Right kidney (tissue), 1 donor: ENCODE results near the gene ERLEC1.
"Not testable (repeated sequence)": the region's sequence is repeated elsewhere in the genome, so short reads cannot be mapped to it uniquely, and the experiment has no call there.

Source experiments
- DNase-seq: peaks from one replicate; pipeline ENCODE4 v3.0.0-alpha.2; 2016

The ERLEC1 gene

DNA sequence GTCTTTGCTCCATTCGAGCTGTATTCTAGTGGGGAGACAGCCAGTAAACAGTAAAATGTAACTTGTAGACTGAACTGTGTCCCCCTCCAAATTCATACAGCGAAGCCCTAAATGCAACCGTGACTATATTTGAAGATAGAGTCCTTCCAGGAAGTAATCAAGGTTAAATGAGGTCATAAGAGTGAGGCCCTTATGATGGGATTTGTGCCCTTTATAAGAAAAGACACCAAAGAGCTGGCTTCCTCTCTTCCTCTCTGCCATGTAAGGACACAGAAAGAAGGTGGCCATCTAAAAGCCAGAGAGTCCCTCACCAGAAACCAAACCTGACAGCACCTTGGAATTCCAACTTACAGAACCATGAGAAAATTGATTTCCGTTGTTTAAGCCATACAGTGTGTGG is 41.5 kb downstream of the ERLEC1 start:
- DNase-seq: no peak

DNA sequence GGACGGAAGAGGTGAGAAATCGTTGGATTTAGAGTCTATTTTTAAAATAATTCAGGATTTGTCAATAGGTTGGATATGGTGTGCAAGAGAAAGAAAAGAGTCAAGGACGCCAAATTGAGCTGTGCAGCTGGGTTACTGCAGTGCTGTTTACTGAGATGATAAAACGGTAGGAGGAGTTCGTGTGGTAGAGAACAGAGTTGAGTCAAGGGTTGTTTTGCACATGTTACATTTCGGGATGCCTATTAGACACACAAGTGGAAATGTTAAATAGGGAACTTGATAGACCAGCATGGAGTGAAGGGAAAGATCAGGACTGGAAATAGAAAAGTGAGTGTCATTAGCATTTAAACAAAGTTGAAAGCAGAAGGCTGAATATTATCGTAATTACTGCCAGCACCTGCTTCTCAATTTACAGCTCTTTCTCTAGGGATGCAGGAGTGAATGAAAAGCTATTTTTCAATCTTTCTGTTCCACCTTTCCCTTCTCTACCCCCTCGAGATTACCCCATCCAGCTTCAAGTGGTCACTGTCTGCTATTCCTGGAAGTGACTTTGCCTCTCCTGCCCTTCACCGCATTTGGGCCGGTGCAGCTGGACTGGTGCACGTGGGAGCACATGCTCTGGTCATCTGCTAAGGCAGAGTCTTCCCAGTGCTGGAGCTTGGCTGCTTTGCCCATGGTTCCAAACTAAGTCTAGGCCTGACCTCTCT is 42.6 kb downstream of the ERLEC1 start:
- DNase-seq: no peak

DNA sequence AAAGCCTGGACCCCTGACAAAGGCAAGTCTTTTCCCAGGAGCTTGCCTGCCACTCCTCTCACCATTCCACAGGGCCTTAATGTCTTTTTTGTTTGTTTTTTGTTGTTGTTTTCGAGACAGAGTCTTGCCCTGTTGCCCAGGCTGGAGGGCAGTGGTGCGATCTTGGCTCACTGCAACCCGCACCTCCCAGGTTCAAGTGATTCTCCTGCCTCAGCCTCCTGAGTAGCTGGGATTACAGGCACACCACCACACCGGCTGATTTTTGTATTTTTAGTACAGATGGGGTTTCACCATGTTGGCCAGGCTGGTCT is 43.1 kb downstream of the ERLEC1 start:
- not testable (repeated sequence) for DNase-seq

DNA sequence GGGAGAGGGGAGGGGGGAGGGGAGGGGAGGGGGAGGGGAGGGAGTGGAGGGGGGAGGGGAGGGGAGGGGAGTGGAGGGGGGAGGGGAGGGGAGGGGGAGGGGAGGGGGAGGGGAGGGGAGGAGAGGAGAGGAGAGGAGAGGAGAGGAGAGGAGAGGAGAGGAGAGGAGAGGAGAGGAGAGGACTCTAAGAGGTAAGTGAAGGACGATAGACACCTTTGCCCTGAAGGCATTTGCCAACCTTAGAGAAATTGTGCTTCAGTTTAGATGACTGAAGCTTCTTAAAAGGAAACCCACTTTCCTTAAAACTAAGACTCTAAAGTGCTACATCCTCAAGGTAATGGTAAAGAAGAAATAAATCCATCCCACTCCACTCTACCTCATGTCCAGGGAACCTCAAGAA is 53.7 kb downstream of the ERLEC1 start:
- no peak for DNase-seq

DNA sequence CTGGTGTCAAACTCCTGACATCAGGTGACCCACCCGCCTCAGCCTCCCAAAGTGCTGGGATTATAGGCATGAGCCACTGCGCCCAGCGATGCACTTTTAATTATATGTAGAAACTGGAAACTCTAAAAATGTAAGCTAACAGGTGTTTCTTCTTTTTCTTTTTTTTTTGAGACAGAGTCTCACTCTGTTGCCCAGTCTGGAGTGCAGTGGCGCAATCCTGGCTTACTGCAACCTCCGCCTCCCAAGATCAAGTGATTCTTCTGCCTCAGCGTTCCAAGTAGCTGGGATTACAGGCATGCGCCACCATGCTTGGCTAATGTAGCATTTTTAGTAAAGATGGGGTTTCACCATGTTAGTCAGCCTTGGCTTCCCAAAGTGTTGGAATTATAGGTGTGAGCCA is 54.8 kb downstream of the ERLEC1 start:
- not testable (repeated sequence) for DNase-seq

DNA sequence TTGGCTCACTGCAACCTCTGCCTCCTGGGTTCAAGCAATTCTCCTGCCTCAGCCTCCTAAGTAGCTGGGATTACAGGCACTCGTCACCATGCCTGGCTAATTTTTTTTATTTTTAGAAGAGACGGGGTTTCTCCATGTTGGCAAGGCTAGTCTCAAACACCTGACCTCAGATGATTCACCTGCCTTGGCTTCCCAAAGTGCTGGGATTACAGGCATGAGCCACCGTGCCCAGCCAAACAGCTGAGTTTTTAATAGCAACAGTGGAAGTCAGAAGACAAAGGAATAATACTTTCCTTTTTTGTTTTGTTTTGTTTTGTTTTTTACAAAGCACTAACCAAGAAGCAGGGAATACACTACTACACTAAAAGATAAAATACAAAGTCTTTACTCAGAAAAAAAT is 56.0 kb downstream of the ERLEC1 start:
- DNase-seq: no peak

DNA sequence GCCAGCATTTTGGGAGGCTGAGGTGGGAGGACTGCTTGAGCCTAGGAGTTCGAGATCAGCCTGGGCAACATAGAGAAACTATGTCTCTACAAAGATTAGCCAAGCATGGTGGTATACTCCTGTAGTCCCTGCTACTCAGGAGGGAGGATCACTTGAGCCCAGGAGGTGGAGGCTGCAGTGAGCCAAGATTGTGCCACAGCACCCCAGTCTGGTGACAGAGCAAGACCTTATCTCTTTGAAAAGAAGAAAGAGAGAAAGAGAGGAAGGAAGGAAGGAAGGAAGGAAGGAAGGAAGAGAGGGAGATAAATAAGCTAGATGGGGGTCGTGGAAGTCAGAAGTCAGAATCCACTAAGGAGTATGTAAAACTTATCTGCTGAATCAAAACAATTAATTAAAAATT is 56.8 kb downstream of the ERLEC1 start:
- no peak for DNase-seq

DNA sequence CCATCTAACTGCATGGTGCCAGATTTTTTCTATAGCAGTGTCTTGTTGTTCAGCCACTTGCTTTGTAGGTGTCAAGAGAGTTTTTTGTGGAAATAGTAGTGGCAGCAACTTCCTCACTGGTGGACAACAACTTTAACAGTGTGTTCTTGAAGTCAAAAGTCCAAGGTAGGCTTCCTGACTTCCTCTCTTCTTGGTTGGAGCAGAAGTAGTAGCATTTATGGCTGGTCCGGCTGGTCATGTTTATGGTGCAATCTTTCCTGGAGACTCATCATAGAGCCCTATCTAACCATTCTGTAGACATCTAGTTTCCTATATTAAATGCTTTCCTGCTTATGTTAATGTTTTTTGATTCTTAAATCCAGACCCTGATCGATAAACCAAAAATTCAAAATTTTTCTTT is 61.2 kb downstream of the ERLEC1 start:
- no peak for DNase-seq

DNA sequence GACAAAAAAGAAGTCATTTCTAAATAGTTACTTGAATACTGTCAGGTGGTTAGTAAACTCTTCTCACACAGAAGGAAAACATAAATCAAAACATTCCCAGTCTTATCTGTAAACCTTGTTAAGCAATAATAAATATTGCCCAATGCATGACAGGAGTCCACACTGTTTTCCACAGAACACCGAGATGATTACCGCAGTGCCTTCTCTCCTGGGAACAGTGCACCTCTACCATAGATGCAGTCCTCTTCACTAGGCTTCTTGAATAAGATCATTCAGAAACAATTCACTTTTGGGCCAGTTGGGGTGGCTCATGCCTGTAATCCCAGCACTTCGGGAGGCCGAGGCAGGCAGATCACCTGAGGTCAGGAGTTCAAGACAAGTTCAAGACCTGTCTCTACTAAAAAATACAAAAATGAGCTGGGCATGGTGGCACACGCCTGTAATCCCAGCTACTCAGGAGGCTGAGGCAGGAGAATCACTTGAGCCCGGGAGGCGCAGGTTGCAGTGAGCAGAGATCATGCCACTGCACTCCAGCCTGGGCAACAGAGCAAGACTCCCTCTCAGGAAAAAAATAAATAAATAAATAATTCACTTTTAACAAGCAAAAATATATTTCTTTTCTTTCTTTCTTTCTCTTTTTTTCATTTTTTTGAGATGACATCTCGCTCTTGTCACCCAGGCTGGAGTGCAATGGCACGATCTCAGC is 64.4 kb downstream of the ERLEC1 start:
- DNase-seq: not testable (repeated sequence)

DNA sequence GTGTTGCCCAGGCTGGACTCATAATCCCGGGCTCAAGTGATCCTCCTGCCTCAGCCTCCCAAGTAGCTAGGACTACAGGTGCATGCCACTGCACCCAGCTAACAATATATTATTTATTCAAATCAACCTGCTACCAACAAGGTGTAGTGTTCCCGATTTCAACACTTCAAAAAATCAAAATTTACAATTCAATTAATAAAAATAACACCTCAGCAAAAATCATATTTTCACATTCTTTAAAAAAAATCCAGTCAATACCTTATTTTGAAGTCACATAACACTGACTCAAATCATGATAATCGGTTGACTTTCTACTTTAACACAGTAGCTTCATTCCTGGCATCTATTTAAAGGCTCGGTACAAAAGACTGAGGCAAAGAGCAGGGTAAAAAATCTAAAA is 65.7 kb downstream of the ERLEC1 start:
- no peak for DNase-seq

DNA sequence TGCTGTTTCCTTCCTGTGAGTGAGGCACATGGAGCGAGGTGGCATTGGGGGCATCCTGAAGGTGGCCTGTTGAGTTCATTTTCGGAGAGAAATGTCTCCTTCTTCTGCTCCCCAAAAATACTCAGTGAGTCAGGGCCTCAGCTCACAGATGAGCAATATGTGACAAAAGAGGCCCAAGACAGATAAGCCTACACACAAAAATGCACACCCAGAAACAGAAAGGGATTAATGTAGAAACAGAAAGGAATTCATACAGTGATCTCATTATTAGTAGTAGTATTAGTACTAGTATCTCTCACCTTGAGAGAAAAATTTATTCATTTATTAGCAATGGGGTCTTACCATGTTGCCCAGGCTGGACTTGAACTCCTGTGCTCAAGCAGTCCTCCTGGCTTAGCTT is 67.8 kb downstream of the ERLEC1 start:
- DNase-seq: no peak

DNA sequence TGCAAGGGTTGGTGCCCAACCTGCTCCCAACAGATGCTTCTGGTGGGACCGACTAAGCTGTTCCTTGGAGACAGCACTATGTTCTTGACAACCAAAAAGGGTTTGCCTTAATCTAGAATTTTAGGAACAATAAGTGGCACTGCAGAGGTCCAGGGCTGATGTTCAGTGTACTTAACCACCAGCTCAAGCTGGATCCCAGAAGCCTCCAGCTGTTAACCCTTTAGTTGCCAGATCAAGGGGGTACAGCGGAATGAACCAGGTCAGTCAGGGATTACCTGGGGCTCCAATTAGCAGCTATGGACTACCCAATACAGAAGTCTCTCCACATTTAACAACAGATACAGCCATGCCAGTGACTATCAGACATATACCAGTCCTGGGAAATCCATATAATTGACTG is 69.4 kb downstream of the ERLEC1 start:
- no peak for DNase-seq

DNA sequence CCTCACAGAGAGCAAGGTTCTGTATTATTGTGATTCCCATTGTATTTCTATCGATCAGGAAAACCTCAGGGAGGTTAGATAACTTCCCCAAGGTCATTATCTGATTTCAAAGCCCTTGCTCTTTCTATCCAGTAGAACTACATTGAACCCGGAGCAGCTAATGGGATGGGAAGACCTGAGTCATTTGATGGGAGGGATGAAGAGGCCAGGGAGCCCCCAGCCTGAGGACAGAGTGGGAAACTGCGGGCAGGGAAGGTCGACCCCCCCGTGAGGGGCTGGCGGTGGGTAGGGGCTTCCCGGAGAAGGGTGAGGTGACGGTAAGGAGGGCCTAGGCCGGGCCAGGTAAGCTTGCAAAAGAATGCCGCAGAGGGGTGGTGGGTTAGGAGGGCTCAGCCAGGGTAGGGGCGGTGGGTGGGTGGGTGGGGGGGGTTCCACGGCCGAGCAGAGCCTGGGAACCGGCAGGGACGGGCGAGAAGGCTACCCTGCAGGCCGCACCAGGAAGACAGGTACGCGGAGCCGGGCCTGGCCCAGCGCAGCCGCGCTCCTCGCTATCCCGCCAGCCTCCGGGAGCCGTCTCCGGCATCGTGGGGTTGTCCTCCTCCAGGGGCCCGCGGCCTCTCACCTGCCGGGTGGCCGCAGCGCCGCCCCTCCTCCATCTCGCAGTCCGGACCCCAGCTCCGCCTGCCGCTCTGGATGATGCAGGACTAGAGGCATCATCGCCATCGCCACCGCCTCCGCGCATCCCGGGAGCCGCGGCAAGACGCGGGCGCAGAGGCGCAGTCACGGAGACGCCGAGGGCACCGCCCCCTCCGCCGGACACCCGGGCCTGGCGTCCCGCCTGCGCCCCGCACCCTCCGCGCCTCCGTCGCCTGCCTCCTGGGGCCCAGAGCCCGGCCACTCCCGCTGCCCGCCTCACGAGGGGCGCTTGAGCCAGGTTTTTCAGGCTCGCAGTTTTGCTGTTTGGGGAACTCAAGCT is 72.7 kb downstream of the ERLEC1 start, which contains the start of gene GPR75:
Gene GPR75, minus strand, starts transcription at position 762 of the 976 bp plus-strand sequence. CDS start 5,211 bp downstream, outside the sequence.
- DNase-seq: peak; percentile 79

DNA sequence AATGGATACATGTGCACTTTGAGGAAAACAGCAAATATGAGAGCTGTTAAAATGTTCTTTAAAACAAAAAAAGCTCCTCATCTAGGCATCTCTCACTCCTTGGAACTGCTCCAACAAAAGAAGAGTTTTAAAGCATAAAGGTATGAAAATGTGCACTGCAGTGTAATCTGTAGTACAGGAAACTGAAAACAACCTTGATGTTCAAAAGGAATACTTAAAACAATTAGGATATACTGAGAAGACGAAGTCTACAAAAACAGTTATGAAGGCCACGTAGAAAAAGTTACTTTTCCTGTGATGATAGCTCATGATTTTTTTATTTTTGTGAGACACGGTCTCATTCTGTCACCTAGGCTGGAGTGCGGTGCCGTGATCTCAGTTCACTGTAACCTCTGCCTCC is 75.0 kb downstream of the ERLEC1 start:
- DNase-seq: no peak

DNA sequence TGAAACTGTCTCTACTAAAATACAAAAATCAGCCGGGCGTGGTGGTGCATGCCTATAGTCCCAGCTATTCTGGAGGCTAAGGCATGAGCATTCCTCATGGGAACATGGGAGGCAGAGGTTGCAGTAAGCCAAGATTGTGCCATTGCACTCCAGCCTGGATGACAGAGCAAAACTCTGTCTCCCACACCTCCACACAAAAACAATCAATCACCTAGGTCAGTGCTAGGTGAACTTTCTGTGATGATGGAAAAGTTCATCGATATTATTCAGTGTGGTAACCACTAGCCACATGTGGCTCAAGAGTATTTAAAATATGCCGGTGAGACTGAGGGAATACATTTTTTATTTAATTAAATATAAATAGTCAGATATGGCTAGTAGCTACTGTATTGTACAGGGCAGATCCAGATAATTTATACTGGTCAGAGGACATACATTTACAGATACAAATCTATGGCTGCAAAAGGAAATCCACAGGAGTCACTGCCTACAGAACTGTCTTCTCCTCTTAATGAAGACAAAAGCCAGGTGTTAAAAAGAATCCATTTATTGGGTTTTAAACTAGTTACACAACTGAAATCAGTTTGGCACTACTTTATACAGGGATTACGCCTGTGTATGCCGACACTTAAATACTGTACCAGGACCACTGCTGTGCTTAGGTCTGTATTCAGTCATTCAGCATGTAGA is 76.8 kb downstream of the ERLEC1 start:
- no peak for DNase-seq

DNA sequence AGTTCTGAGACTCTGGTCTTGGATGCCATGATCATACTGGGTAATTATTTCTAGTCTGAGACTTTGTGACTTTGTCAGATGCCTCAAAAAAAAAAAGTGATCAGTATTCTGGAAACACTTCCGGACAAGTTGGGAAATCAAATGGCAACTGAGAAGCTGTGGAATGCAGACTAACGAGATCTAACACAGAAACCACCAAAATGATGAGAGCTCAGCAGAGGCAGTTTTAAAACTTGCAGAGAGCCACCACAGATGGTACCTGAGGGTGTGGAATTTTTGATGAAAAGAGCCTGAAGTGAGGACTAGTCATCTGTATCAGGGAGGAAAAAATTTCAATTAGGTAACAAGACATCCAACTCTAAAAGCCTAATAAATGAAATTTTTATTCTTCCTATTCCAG is 78.4 kb downstream of the ERLEC1 start:
- no peak for DNase-seq

DNA sequence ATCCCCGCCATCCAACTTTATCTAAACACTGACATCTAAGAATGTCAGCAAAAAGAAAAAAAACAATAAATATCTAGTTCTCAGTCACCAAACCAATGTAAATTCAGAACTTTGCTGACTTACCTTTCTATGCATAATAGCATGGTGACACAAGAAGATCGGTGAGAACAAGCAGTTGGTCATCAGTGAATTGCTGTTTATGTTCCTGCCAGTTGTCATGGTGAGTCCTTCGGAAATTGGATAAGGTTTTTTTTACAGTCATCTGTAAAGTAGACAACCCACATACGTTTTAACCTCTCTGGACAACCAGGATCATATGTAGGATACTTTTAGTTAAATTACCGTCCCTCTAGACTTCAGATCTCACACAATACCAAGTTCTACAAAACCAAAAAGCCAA is 79.1 kb downstream of the ERLEC1 start:
- DNase-seq: no peak

DNA sequence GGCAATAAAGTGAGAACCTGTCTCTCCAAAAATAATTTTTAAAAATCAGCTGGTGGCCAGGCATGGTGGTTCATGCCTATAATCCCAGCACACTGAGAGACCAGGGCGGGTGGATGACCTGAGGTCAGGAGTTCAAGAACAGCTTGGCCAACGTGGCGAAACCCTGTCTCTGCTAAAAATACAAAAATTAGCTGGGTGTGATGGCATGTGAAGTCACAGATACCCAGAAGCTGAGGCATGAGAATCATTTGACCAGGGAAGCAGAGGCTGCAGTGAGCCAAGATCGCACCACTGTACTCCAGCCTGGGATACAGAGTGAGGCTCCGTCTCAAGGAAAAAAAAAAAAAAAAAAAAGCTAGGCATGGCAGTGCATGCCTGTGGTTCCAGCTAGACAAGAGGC is 80.3 kb downstream of the ERLEC1 start:
- DNase-seq: no peak

DNA sequence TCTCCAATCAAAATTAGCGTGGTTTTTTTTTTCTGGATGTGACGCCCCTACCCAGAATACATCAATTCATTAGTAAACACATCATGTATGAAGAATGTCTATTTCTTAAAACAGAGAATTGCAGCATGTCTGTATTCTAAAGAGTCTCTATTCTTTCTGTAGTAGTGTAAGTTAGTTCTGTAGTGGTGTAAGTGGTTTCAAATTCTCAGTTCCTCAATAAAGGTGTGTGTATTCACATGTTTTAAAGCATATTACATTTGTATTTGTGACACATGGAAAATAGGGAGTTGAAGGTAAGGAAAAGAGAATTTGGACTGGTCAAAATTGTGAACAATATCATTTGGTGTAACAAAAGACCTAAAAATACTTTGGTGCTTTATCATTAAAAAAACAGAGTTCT is 80.9 kb downstream of the ERLEC1 start:
- no peak for DNase-seq
